GM13976 (cell line): ENCODE measurements around the gene SEL1L.
"Not testable (repeated sequence)": the region's sequence is repeated elsewhere in the genome, so short reads cannot be mapped to it uniquely, and the experiment has no call there.

Experiments used
- DNase-seq: peaks from one replicate; pipeline ENCODE4 v3.0.0; 2012; ENCODE audit warnings: low spot score
- CTCF ChIP-seq: IDR thresholded peaks from 2 replicates; pipeline ENCODE4 v1.5.1; 2012; ENCODE audit warnings: borderline replicate concordance, mild to moderate bottlenecking; ENCODE audit not compliant: insufficient read depth; ENCODE audit errors: extremely low read depth, missing control alignments, control extremely low read depth
- in situ Hi-C: fragments of 300-500 bp; cut with MboI; formaldehyde crosslinking; loops from one replicate; pipeline ENCODE4 v1.12.0; 2022; ENCODE audit warnings: low sequenced_read_pairs, mixed read lengths, inconsistent platforms; ENCODE audit not compliant: unreplicated experiment

Gene SEL1L

GRCh38 chr14:81433378-81433777 is 100.3 kb downstream of the SEL1L start:
- in situ Hi-C loops = no loop called here
- no peak for TF ChIP-seq CTCF
- DNase-seq = no peak

- no peak for TF ChIP-seq CTCF
- DNase-seq = no peak
- in situ Hi-C loops = no loop called here
Observed at GRCh38 chr14:81432219-81432661, 101.4 kb downstream of the SEL1L start.

- TF ChIP-seq CTCF = no peak
- DNase-seq = no peak
- in situ Hi-C loops = no loop called here
Observed at GRCh38 chr14:81430235-81430634, 103.4 kb downstream of the SEL1L start.

- DNase-seq, in situ Hi-C loops: not testable (repeated sequence)
Observed at GRCh38 chr14:81429749-81430148, 103.9 kb downstream of the SEL1L start.

- in situ Hi-C loops = no loop called here
- DNase-seq = no peak
- TF ChIP-seq CTCF = no peak
Observed at GRCh38 chr14:81429028-81429427, 104.6 kb downstream of the SEL1L start.

GRCh38 chr14:81427348-81428058 is 106.2 kb downstream of the SEL1L start:
- in situ Hi-C loops = no loop called here
- no peak for TF ChIP-seq CTCF
- DNase-seq = no peak

- no peak for DNase-seq
- in situ Hi-C loops = no loop called here
- TF ChIP-seq CTCF = no peak
Observed at GRCh38 chr14:81423504-81423903, 110.1 kb downstream of the SEL1L start.
